ENCODE results near the gene RBFOX1.

The RBFOX1 gene

GRCh38 chr16:7334801-7335560 lies 2.3 kb downstream of the RBFOX1 start:
- no peak for DNase-seq (ENCODE audit: low spot score)

- no peak for DNase-seq (ENCODE audit: low spot score)
These were observed 3.5 kb downstream of the RBFOX1 start for GRCh38 chr16:7335991-7336634.

- no peak for DNase-seq (ENCODE audit: low spot score)
These were observed 4.1 kb downstream of the RBFOX1 start for GRCh38 chr16:7336742-7337141.

GRCh38 chr16:7338826-7339225 lies 6.2 kb downstream of the RBFOX1 start:
- no peak for DNase-seq (ENCODE audit: low spot score)

GRCh38 chr16:7339700-7340099 lies 7.1 kb downstream of the RBFOX1 start:
- DNase-seq (ENCODE audit: low spot score), result no peak

DNA sequence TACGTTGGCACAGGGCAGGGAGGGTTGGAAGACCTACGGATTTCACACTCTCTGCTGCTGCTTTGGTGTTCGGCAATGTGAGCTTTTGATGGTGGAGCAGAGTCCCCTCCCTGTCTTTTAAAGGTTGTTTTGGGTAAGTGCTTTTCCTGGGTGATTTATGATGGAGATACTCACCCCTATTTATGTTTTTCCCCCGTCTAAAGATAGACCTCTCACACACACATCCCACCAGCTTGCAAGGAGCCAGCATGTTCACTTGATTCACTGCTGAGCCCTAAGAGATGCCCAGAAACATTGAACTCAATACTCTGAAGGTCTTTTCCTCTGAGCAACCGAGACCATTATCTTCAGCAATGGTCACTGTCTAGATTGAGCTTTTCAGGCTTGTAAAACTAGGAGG lies 8.3 kb downstream of the RBFOX1 start:
- DNase-seq (ENCODE audit: low spot score), result no peak

DNA sequence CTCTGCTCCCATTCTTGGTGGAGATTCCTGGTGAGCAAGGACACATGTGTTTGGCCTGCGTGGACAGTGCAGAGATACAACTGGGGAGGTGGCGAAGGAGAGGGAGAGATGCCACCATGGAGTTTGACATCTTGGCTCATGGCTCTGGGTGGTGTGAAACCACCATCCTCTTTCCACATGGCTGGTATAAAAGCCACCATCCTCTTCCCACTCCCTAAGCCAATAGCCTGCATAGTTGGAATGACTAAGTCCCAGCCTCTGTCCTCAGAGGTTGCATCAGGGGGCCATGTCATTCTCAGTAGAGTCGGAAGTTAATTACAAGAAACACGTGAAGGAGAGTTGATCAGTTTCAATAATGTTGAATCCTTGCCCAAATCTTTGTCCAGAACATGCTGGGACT lies 10.0 kb downstream of the RBFOX1 start:
- no peak for DNase-seq (ENCODE audit: low spot score)

- no peak for DNase-seq (ENCODE audit: low spot score)
These were observed 10.6 kb downstream of the RBFOX1 start for GRCh38 chr16:7343243-7343642.

DNA sequence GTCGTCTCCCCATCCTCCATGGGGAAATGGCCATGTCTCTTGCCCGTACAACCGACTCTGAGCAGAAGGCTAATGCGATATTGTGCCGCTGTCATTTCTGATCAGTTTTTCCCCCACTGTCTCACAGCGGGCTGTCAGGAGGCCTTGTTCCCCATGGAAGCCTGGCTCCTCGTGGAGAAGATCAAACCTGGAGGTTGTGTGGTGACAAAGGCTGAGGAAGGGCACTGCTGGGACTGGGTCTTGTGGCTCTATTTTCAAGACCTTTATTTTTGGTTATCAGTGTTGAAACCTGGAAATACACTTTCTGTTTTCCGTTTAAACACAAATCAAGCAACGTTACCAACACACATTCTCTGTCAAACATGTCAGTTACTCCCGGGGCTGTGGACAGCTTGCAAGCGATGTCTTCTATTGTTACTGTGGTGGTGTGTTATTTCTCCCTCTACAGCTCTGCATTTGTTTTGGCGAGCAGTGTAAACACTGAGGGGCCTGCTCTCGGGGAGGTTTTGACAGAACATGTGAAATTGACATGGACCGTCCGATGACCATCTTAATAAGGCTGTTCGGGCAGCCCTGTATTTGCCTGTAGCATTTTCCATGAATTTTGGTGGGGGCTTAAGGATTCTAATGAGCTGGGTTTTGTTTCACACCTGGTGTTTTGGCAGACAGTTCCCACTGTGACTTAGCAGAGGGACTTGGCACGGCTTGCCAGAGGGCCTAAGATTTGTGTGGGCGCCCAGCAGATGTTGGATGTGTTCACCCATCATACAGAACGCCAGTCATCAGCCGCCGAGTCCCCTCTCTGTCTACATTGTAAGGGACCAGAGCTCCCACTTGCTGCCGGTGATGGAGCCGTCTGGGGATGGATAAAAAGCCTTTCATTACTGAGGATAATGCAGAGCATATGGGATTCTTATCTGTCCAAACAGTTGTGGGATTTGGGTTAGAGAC lies 12.5 kb downstream of the RBFOX1 start:
- DNase-seq (ENCODE audit: low spot score), result no peak

- no peak for DNase-seq (ENCODE audit: low spot score)
These were observed 18.2 kb downstream of the RBFOX1 start for GRCh38 chr16:7350806-7351205.

GRCh38 chr16:7351610-7352510 lies 19.2 kb downstream of the RBFOX1 start:
- no peak for DNase-seq (ENCODE audit: low spot score)

- no peak for DNase-seq (ENCODE audit: low spot score)
These were observed 23.1 kb downstream of the RBFOX1 start for GRCh38 chr16:7355758-7356157.

GRCh38 chr16:7361416-7362129 lies 28.9 kb downstream of the RBFOX1 start:
- no peak for DNase-seq (ENCODE audit: low spot score)

- no peak for DNase-seq (ENCODE audit: low spot score)
These were observed 29.6 kb downstream of the RBFOX1 start for GRCh38 chr16:7362231-7362630.

GRCh38 chr16:7363422-7364417 lies 31.1 kb downstream of the RBFOX1 start:
- no peak for DNase-seq (ENCODE audit: low spot score)

DNA sequence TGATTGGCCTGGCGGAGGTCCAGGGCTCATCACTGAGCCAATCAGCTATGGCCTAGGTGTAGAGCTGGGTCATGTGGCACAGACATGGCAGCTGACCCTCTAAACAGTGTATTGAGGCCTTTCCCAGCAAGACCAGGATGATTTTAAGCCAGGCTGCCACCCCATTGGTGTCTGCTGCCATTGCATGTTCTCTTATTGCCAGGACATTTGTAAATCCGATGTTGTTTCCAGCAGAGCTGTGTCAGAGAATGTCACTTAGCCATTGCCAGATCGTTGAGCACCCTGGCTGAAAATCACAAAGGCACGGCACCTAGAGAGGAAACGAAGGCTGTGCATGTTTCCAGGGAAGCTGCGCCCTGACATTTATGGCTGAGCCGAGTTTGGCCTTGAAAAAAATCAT lies 33.4 kb downstream of the RBFOX1 start:
- DNase-seq (ENCODE audit: low spot score), result no peak

- no peak for DNase-seq (ENCODE audit: low spot score)
These were observed 34.6 kb downstream of the RBFOX1 start for GRCh38 chr16:7366993-7367880.

DNA sequence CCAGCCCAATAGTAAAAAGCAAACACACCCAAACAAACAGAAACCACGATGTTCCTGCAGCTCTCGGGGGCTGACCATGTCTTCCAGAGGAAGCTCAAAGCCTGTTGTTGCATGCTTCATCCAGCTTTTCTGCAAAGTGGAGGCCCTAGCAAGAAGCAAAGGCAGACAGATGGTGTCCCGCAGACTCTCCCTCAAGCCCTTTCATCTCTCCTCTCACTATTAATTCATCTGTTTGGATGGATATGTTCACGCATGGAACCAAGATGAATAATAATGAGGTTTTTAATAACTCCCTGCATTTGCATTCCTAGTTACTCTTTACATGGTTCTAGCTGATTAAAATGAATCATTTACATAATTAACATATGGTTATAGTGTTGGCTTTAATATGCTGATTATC lies 36.6 kb downstream of the RBFOX1 start:
- DNase-seq (ENCODE audit: low spot score), result no peak

DNA sequence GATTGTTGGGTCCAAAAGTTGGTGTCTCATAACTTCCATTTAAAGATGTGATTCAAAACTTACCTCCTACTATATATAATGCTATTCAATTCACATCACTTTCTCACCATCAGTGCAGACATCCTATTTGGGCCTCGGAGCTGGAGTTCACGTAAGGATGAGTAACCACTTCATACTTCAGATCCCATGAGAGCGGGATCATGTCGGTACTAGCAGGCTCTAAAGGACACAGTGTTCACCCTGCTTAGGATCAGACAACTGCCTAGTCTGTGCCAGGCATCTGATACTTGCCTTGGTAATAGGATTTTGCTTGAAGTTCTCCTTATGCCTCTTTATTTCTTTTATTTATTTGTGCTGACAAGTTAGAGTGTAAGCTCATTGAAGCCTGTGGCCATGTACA lies 39.5 kb downstream of the RBFOX1 start:
- no peak for DNase-seq (ENCODE audit: low spot score)
